GM12874 (cell line): Measurements from ENCODE around the gene ACOT12.

ENCODE experiments used
- CTCF ChIP-seq: IDR thresholded peaks from 2 replicates; pipeline ENCODE4 v1.5.1; 2011; ENCODE audit warnings: low read depth, mild to moderate bottlenecking, control low read depth, low read length, moderate library complexity; ENCODE audit not compliant: insufficient read depth

ACOT12 gene

GRCh38 chr5:81393783-81394718 lies at the start of gene ACOT12:
TSS of gene ACOT12 (minus strand) at chr5:81394134. CDS start at chr5:81394114, 20 bp downstream.
- TF ChIP-seq CTCF = no peak

- TF ChIP-seq CTCF = no peak
Observed at GRCh38 chr5:81435023-81435422, 41.1 kb upstream of the ACOT12 start.

GRCh38 chr5:81429985-81430384 lies 36.1 kb upstream of the ACOT12 start:
- no peak for TF ChIP-seq CTCF

GRCh38 chr5:81429363-81429762 lies 35.4 kb upstream of the ACOT12 start:
- no peak for TF ChIP-seq CTCF

- no peak for TF ChIP-seq CTCF
Observed at GRCh38 chr5:81428861-81429260, 34.9 kb upstream of the ACOT12 start.

GRCh38 chr5:81428446-81428845 lies 34.5 kb upstream of the ACOT12 start:
- TF ChIP-seq CTCF = no peak

- no peak for TF ChIP-seq CTCF
Observed at GRCh38 chr5:81427566-81427965, 33.6 kb upstream of the ACOT12 start.
